ENCODE measurements around the gene RBM10. TPM values are rescaled to one million over a fixed set of nuclear protein-coding genes. Genes with fewer than 3 reads are reported as not detected.

RBM10 gene
- total RNA-seq, 1 donor from 2014 or later: 52.4 TPM

- Histone ChIP-seq H3K4me1 (no peaks in the 10 kb centered on the region), H3K27ac (no peak overlapping the region), H3K36me3 (no peaks in the 10 kb centered on the region), H3K4me3 (no peak overlapping the region), H3K27me3 (no peaks in the 10 kb centered on the region), H3K9me3 (no peaks in the 10 kb centered on the region)
- no peak for TF ChIP-seq CTCF (IDR thresholded peaks at IDR 0.05)
- no peak for DNase-seq (ENCODE audit: low spot score in 2 of 2)
- intact Hi-C loops (cut with DNase I): no loop called here
Measured at GRCh38 chrX:47138171-47138570, 6.8 kb upstream of the RBM10 start.

GRCh38 chrX:47143894-47144625 is 961 bp upstream of the RBM10 start:
- no peak for TF ChIP-seq CTCF (IDR thresholded peaks at IDR 0.05)
- Histone ChIP-seq H3K4me3 (peak overlapping the region; percentile 64 to 66), H3K27ac (peak overlapping the region; percentile 86 to 95), H3K27me3 (no peaks in the 10 kb centered on the region), H3K4me1 (no peaks in the 10 kb centered on the region), H3K36me3 (no peaks in the 10 kb centered on the region), H3K9me3 (no peaks in the 10 kb centered on the region)
- intact Hi-C loops (cut with DNase I): loop anchor here (2.0 to 10.0 kb wide), 2 partner anchors 47 to 221 kb away; no protein-coding TSS in a partner anchor
- no peak for DNase-seq (ENCODE audit: low spot score in 2 of 2)

GRCh38 chrX:47145395-47146120 is 537 bp downstream of the RBM10 start:
- H3K27ac ChIP-seq: peak overlapping the region; percentile 86 to 95
- intact Hi-C loops (cut with DNase I): loop anchor here (1.0 to 10.0 kb wide), 3 partner anchors 16 to 219 kb away; no protein-coding TSS in a partner anchor
- H3K4me1 ChIP-seq: no peaks in the 10 kb centered on the region
- no peaks in the 10 kb centered on the region for H3K36me3 ChIP-seq
- no peak for TF ChIP-seq CTCF (IDR thresholded peaks at IDR 0.05)
- no peaks in the 10 kb centered on the region for H3K9me3 ChIP-seq
- no peak for DNase-seq (ENCODE audit: low spot score in 2 of 2)
- peak overlapping the region; percentile 64 to 66 for H3K4me3 ChIP-seq
- H3K27me3 ChIP-seq: no peaks in the 10 kb centered on the region

- Histone ChIP-seq H3K9me3 (no peaks in the 10 kb centered on the region), H3K36me3 (no peaks in the 10 kb centered on the region), H3K4me3 (peak overlapping the region; percentile 64 to 66), H3K27me3 (no peaks in the 10 kb centered on the region), H3K27ac (peak overlapping the region; percentile 44 to 59), H3K4me1 (no peaks in the 10 kb centered on the region)
- no peak for DNase-seq (ENCODE audit: low spot score in 2 of 2)
- intact Hi-C loops (cut with DNase I): loop anchor here (10.0 kb wide), 1 partner anchor 218 kb away; no protein-coding TSS in a partner anchor
- no peak for TF ChIP-seq CTCF (IDR thresholded peaks at IDR 0.05)
Measured at GRCh38 chrX:47146121-47146935, 1.3 kb downstream of the RBM10 start.

Data from ascending aorta (tissue), 2 donors.